RWPE2 (cell line): ENCODE data around the gene SLAIN1.
"Not testable (repeated sequence)": the region's sequence is repeated elsewhere in the genome, so short reads cannot be mapped to it uniquely, and the experiment has no call there.

ENCODE experiments used
- ATAC-seq: fragments of 200-7000 bp; cut with Tn5 transposase; 3 replicates; pipeline ENCODE4 v1.9.1; 2021; ENCODE audit warnings: low read depth
- DNase-seq: peaks from one replicate; pipeline ENCODE4 v3.0.0-alpha.2; 2020; ENCODE audit warnings: low spot score
- H3K27ac ChIP-seq: fragments of 450-650 bp; 2 replicates; pipeline ENCODE4 v1.5.1; 2017; ENCODE audit warnings: mild to moderate bottlenecking; ENCODE audit not compliant: poor library complexity, severe bottlenecking
- H3K27me3 ChIP-seq: fragments of 250-450 bp; sonication (Bioruptor Pico); 2 replicates; pipeline ENCODE4 v1.5.1; 2021; ENCODE audit warnings: mild to moderate bottlenecking, moderate library complexity; ENCODE audit not compliant: insufficient read depth, poor library complexity, severe bottlenecking
- H3K36me3 ChIP-seq: fragments of 250-450 bp; sonication (Bioruptor Pico); 2 replicates; pipeline ENCODE4 v1.5.1; 2020; ENCODE audit warnings: low read depth, mild to moderate bottlenecking, moderate library complexity
- H3K4me1 ChIP-seq: fragments of 250-450 bp; sonication (Bioruptor Pico); 2 replicates; pipeline ENCODE4 v1.5.1; 2021; ENCODE audit warnings: mild to moderate bottlenecking, moderate library complexity; ENCODE audit not compliant: insufficient read depth, poor library complexity, severe bottlenecking
- H3K4me3 ChIP-seq: fragments of 250-450 bp; sonication (Bioruptor Pico); 2 replicates; pipeline ENCODE4 v1.5.1; 2021; ENCODE audit warnings: mild to moderate bottlenecking, moderate library complexity; ENCODE audit not compliant: severe bottlenecking
- H3K9me3 ChIP-seq: fragments of 250-450 bp; sonication (Bioruptor Pico); 2 replicates; pipeline ENCODE4 v1.5.1; 2021; ENCODE audit warnings: mild to moderate bottlenecking, moderate library complexity; ENCODE audit not compliant: severe bottlenecking
- TF ChIP-seq, protein P1 (sequence below): fragments of 450-650 bp; IDR thresholded peaks from one replicate; pipeline ENCODE4 v1.5.1; 2017; ENCODE audit warnings: mild to moderate bottlenecking, moderate library complexity; ENCODE audit not compliant: poor library complexity, severe bottlenecking

The SLAIN1 gene

DNA sequence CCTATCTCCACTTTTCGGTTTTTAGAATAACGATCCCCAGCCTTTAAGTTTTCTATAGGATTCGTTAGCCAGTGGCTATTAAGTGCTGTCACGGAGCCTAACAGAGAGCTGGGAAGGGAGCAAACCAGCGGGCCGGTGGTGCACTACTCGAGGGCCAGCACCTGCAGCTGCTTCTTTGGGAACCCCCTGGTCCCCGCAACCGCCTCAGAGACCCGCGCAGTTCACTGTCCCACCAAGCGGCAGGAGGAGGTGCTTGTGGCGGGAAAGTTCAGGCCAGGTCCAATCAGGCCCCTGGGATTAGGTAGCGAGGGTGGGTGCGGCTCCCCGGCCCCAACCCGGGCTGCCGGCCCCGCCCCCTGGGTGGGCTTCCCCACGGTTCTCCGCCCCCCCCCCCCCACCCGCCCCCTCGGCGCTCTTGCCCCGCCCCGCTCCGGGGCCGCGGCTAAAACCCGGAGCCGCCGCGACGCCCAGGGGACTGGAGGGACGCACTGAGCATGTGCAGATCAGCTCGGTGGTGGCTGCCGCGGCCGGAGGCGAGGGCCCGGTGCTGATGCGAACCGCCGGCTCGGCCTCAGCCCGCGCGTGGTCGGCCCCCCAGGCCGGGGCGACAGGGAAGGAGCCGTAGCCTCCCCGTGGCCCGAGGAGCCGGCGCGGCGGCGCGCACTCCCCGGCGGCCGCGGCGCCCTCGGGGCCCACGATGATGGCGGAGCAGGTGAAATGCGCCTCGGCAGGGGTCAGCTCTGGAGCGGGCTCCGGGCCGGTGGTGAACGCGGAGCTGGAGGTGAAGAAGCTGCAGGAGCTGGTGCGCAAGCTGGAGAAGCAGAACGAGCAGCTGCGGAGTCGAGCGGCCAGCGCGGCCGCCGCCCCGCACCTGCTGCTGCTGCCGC, at the start of gene SLAIN1:
Gene SLAIN1, plus strand, starts transcription at position 471 of the 887 bp plus-strand sequence. Its CDS starts 227 bp downstream, at position 698.
- peak; percentile 67 for ATAC-seq
- H3K36me3 ChIP-seq, result no peaks in the 10 kb centered on the region
- no peaks in the 10 kb centered on the region for H3K9me3 ChIP-seq
- H3K27ac ChIP-seq, result no peak within 1 kb of the TSS
- peaks cover 71% of the 10 kb centered on the region for H3K27me3 ChIP-seq
- DNase-seq, result no peak
- TF ChIP-seq, protein P1, sequence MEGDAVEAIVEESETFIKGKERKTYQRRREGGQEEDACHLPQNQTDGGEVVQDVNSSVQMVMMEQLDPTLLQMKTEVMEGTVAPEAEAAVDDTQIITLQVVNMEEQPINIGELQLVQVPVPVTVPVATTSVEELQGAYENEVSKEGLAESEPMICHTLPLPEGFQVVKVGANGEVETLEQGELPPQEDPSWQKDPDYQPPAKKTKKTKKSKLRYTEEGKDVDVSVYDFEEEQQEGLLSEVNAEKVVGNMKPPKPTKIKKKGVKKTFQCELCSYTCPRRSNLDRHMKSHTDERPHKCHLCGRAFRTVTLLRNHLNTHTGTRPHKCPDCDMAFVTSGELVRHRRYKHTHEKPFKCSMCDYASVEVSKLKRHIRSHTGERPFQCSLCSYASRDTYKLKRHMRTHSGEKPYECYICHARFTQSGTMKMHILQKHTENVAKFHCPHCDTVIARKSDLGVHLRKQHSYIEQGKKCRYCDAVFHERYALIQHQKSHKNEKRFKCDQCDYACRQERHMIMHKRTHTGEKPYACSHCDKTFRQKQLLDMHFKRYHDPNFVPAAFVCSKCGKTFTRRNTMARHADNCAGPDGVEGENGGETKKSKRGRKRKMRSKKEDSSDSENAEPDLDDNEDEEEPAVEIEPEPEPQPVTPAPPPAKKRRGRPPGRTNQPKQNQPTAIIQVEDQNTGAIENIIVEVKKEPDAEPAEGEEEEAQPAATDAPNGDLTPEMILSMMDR, result no peak
- peak within 1 kb of the TSS; percentile 39 for H3K4me3 ChIP-seq
- no peaks in the 10 kb centered on the region for H3K4me1 ChIP-seq

DNA sequence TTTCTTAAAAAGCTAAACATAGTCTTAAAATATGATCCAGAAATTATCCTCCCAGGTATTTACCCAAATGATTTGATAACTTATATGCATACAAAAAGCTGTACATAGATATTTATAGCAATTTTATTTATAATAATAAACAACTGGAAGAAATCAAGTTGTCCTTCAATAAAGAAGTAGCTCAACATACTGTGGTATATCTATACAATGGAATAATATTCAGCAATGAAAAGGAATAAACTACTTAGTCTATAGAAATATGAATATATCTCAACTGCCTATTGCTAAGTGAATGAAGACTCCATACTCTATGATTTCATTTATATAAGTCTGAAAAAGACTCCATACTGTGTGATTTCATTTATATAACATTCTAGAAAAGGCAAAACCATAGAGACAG, 47.1 kb upstream of the SLAIN1 start:
- Histone ChIP-seq H3K9me3 (no peaks in the 10 kb centered on the region), H3K4me3 (no peak overlapping the region), H3K4me1 (no peaks in the 10 kb centered on the region), H3K36me3 (no peaks in the 10 kb centered on the region), H3K27me3 (no peaks in the 10 kb centered on the region), H3K27ac (no peak overlapping the region)
- TF ChIP-seq, protein P1, result no peak
- DNase-seq, result no peak
- no peak for ATAC-seq

DNA sequence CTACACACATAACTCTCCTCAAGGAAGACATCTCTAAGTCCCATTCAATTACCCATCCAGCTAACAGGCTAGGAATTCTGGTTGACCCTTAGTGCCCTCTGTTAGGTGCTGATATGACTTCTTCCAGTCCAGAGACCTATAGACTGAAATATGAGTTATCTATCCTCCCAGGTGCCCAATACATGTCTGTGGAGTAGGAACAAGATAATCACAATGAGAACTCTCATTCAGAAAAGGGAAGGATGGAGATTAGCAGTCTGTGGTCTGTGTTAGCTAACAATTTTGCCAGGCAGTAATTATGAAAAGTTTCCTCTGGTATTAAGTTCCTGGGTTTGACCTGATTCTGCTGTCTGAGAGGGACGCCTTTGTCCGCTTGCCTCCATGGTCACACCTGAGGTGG, 44.2 kb upstream of the SLAIN1 start:
- no peaks in the 10 kb centered on the region for H3K36me3 ChIP-seq
- no peak overlapping the region for H3K4me3 ChIP-seq
- no peaks in the 10 kb centered on the region for H3K27me3 ChIP-seq
- no peaks in the 10 kb centered on the region for H3K4me1 ChIP-seq
- DNase-seq (no peak), ATAC-seq (no peak)
- no peak overlapping the region for H3K27ac ChIP-seq
- H3K9me3 ChIP-seq, result no peaks in the 10 kb centered on the region
- TF ChIP-seq, protein P1, result no peak

DNA sequence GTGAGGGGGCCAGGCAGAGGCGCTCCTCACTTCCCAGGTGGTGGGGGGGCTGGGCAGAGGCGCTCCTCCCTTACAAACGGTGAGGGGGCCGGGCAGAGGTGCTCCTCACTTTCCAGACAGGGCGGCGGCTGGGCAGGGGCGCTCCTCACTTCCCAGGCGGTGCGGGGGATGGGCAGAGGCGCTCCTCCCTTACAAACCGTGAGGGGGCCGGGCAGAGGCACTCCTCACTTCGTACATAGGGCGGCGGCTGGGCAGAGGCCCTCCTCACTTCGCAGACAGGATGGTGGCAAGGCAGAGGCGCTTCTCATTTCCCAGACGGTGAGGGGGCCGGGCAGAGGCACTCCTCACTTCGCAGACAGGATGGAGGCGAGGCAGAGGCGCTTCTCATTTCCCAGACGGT, 37.5 kb upstream of the SLAIN1 start:
- not testable (repeated sequence) for H3K4me3 ChIP-seq, H3K27me3 ChIP-seq, H3K36me3 ChIP-seq, H3K27ac ChIP-seq, ATAC-seq, H3K9me3 ChIP-seq, DNase-seq, H3K4me1 ChIP-seq

DNA sequence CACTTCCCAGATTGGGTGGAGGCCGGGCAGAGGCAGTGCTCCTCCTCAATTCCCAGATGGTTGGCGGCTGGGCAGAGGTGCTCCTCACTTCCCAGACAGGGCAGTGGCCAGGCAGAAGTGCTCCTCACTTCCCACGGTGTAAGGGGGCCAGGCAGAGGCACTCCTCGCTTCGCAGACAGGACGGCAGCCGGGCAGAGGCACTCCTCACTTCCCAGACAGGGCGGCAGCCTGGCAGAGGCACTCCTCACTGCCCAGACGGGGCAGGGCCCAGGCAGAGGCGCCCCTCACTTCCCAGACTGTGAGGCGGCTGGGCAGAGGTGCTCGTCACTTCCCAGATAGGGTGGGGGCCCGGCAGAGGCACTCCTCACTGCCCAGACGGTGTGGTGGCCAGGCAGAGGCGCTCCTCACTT, 36.6 kb upstream of the SLAIN1 start:
- no peak overlapping the region for H3K4me3 ChIP-seq
- DNase-seq (peak; percentile 29), ATAC-seq (no peak)
- TF ChIP-seq, protein P1, result no peak
- no peaks in the 10 kb centered on the region for H3K9me3 ChIP-seq
- no peak overlapping the region for H3K27ac ChIP-seq
- no peaks in the 10 kb centered on the region for H3K27me3 ChIP-seq
- H3K4me1 ChIP-seq, result no peaks in the 10 kb centered on the region
- no peaks in the 10 kb centered on the region for H3K36me3 ChIP-seq

DNA sequence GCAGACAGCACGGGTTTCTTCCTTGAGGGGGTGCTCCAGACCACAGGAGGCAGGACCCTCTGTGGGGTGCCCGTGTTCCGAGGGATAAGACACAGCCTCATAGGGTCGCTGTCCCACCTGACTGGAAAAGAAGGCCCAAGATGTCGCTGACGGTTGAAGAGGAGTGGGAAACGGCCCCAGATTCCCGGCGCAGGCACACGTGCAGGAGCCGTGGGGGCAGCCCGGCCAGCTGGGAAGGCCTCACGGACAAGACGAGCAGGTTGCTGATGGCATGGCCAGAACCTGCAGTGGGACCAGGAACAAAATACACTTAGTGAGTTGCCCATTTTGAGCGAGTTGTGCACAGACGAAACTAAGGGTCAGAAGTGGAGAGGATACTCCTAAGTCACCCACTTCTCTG, 35.2 kb upstream of the SLAIN1 start:
- not testable (repeated sequence) for H3K4me1 ChIP-seq, H3K9me3 ChIP-seq, H3K27ac ChIP-seq, H3K27me3 ChIP-seq, H3K4me3 ChIP-seq, H3K36me3 ChIP-seq, ATAC-seq, DNase-seq

DNA sequence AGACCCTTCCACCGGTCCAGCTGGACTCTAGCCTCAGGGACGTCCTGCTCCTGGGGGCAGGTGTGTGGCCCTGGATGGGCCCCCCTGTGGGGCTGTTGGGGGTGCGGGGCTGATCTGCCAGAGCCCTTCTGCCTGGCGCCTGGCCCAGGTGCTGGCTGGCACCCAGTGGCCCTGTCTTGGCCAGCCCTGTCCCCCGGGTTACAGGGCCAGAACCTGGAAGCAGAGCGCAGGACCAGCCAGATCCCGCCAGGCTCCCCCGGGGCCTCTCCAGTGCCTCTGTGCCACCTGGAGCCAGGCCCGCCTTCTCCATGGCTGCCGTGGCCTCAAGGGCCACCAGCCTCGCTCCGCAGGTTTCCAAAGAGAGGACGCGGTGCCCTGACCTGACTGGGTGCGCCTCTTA, 34.7 kb upstream of the SLAIN1 start:
- not testable (repeated sequence) for H3K27me3 ChIP-seq, H3K4me1 ChIP-seq, H3K9me3 ChIP-seq, H3K4me3 ChIP-seq, H3K36me3 ChIP-seq, ATAC-seq, H3K27ac ChIP-seq, DNase-seq
